ENCODE data around the gene MYLK4.

Gene MYLK4

GRCh38 chr6:2632976-2633584, 117.6 kb downstream of the MYLK4 start:
- no peak for DNase-seq (ENCODE audit: low read depth in 2 of 2)

DNA sequence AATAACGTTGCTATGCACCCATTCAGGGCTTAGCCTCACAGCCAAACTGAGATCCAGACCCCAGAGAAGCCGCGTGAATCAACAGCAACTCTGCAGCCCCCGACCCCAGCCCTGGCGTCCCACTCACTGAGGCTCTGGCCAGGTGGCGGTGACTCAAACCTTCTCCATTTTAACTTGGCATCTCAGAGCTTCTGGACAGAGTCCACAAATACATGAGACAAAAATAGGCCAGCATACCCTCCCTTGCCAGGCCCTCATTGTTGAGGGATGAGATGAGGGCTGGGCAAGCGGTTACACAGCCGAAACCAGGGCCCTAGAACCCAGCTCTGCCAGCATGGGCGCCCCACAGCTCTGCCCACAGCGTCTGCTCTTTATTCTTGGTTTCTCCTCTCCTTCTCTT, 118.4 kb downstream of the MYLK4 start:
- DNase-seq (ENCODE audit: low read depth in 2 of 2) = no peak

DNA sequence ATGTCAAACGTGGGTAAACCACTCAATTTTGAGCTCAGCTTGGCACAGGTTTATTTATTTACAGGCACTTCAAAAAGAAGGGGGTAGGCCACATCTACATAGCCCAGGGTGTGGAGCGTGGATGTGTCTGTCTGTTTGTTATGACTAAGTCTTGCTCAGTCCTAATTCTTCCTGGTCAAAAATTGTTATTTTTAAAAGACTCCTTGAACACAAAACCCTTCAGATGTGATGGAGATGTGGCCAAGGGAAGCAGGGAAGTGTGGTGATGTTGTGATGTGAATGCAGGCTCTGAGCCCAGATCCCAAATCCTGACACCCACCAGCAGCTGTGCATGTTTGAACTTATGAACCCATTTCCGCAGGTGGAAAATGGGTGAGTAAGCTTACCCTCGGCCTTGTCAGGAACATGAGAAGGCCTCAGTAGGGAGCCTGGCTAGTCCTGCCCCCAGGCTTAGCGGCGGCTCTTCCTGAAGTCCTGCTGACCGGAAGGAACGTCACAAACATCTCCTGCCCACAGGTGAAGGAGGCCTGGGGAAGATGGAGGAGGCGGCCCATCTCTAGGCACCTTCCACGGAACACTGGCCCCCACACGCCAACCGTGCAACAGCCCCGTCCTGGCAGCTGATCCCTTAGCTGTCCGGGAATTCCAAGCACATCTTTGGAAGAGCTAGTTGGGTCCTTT, 119.7 kb downstream of the MYLK4 start:
- DNase-seq (ENCODE audit: low read depth in 2 of 2) = no peak

DNA sequence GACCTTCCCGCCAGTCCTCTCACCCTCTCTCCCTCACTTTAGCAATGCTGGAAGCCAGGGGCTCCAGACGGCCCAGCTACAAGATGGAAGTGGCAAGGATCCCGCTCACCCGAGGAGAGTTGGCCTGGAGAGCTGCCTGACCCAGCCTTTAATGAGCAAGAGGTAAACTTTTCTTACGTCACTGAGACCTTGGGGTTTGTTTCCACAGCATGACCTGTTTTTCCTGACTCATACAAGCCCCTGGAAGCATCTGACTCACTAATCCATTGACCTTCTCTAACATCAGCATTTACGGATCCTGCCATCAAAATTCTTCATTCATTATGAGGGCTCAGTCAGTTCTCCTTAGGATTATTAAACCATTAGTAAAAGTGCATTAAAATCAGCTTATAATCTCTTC, 120.4 kb downstream of the MYLK4 start:
- no peak for DNase-seq (ENCODE audit: low read depth in 2 of 2)

- no peak for DNase-seq (ENCODE audit: low read depth in 2 of 2)
Measured at GRCh38 chr6:2626401-2626800, 124.3 kb downstream of the MYLK4 start.

GRCh38 chr6:2625581-2625980, 125.1 kb downstream of the MYLK4 start:
- DNase-seq (ENCODE audit: low read depth in 2 of 2) = no peak

- DNase-seq (ENCODE audit: low read depth in 2 of 2) = no peak
Measured at GRCh38 chr6:2624177-2624576, 126.5 kb downstream of the MYLK4 start.

GRCh38 chr6:2623295-2623694, 127.4 kb downstream of the MYLK4 start:
- DNase-seq (ENCODE audit: low read depth in 2 of 2) = no peak

DNA sequence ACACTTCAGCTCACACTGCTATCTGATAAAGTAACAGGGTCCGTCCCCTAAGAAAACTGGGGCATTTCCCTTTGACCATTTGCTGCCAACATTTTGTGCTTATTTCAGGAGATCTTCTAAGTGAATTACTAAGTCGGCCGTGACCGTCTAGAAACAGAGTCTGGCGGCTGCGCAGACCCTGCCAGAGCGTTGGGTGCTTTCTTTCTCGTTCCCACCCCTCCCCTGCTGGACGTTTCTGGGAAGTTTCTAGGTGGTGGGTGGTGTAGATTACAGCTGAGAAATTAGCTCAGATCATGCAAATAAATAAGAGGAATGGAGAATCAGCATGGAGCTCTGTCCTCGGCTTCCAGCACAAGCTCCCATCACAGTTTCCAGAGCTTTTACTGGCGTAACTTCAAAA, 128.1 kb downstream of the MYLK4 start:
- no peak for DNase-seq (ENCODE audit: low read depth in 2 of 2)

DNA sequence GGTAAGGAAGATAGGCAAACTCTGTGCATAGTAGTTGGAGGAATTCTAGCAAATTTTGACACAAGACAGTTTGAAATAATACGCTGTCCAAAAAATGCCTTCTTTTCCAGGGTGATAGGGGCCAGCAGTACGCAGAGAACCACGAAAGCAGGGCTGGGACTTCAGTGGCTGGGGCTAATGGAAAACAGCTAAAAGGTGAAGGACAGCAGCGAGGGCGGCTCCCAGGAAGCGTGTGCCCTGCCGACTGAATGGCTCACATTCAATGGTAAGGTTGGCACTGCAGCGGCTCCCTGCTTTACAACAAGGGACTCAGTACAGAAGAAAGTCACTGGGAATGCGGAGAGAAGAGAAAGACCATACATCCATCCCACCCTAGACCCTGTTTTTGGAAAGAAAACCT, 131.1 kb downstream of the MYLK4 start:
- DNase-seq (ENCODE audit: low read depth in 2 of 2) = no peak

- DNase-seq (ENCODE audit: low read depth in 2 of 2) = no peak
Measured at GRCh38 chr6:2617729-2618128, 133.0 kb downstream of the MYLK4 start.

- no peak for DNase-seq (ENCODE audit: low read depth in 2 of 2)
Measured at GRCh38 chr6:2616811-2617210, 133.9 kb downstream of the MYLK4 start.

DNA sequence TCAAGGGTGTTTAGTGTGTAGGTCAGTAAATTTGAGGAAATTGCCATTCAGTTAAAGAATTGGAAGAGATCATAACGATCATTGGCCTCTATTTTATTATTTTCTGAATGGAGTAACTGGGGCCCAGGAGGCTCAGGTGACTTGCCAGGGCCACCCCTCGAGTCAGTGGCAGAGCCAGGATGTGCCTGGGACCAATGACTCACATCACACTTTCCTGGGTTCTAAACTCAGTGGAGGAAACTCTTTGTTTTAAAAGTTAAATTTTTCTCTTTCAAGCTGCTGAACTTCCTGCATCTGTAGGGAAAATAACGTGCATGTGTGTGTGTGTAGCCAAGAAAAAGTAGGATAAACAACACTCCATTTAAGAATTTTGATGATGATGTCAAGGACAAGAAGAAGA, 135.5 kb downstream of the MYLK4 start:
- no peak for DNase-seq (ENCODE audit: low read depth in 2 of 2)

- DNase-seq (ENCODE audit: low read depth in 2 of 2) = no peak
Measured at GRCh38 chr6:2614846-2615245, 135.9 kb downstream of the MYLK4 start.

GRCh38 chr6:2614155-2614554, 136.6 kb downstream of the MYLK4 start:
- no peak for DNase-seq (ENCODE audit: low read depth in 2 of 2)
